Measurements from ENCODE around the gene NDUFAF2.

GRCh38 chr5:60992871-60993270 lies 47.9 kb downstream of the NDUFAF2 start:
- TF ChIP-seq CTCF (IDR thresholded peaks at IDR 0.05; ENCODE audit: low read depth, low read length) (no peak), EZH2phosphoT487 (IDR thresholded peaks at IDR 0.05; ENCODE audit: low read depth) (no peak)
